Neuron (in vitro differentiated cells): ENCODE data around the gene SLC7A14.

Experiments
- H2AFZ ChIP-seq: one replicate; pipeline ENCODE4 v1.6.1; 2013; ENCODE audit warnings: low read depth, mild to moderate bottlenecking, inconsistent platforms, low read length, moderate library complexity
- H3K27me3 ChIP-seq: one replicate; pipeline ENCODE4 v1.6.1; 2013; ENCODE audit warnings: low read length; ENCODE audit not compliant: insufficient read depth
- H3K36me3 ChIP-seq: one replicate; pipeline ENCODE4 v1.6.1; 2013; ENCODE audit warnings: low read length; ENCODE audit not compliant: insufficient read depth
- H3K4me1 ChIP-seq: one replicate; pipeline ENCODE4 v1.6.1; 2013; ENCODE audit warnings: low read length; ENCODE audit not compliant: insufficient read depth
- H3K4me3 ChIP-seq: 2 replicates; pipeline ENCODE4 v1.5.1; 2013; ENCODE audit warnings: mild to moderate bottlenecking, low read length, moderate library complexity
- H3K9me3 ChIP-seq: one replicate; pipeline ENCODE4 v1.6.1; 2013; ENCODE audit warnings: low read length

The SLC7A14 gene

GRCh38 chr3:170483485-170484262 is 102.2 kb downstream of the SLC7A14 start:
- H3K4me3 ChIP-seq: no peak overlapping the region
- no peaks in the 10 kb centered on the region for H3K27me3 ChIP-seq
- H3K4me1 ChIP-seq: no peaks in the 10 kb centered on the region

GRCh38 chr3:170482199-170482598 is 103.7 kb downstream of the SLC7A14 start:
- no peaks in the 10 kb centered on the region for H3K4me1 ChIP-seq
- no peak overlapping the region for H3K4me3 ChIP-seq
- H2AFZ ChIP-seq: no peak overlapping the region
- H3K27me3 ChIP-seq: no peaks in the 10 kb centered on the region
- H3K9me3 ChIP-seq: no peaks in the 10 kb centered on the region
- no peaks in the 10 kb centered on the region for H3K36me3 ChIP-seq

More at GRCh38 chr3:170483485-170484262, 102.2 kb downstream of the SLC7A14 start:
- H2AFZ ChIP-seq: no peak overlapping the region
- no peaks in the 10 kb centered on the region for H3K9me3 ChIP-seq
- H3K36me3 ChIP-seq: no peaks in the 10 kb centered on the region

GRCh38 chr3:170480111-170480510 is 105.8 kb downstream of the SLC7A14 start:
- Histone ChIP-seq H2AFZ (no peak overlapping the region), H3K9me3 (no peaks in the 10 kb centered on the region)

GRCh38 chr3:170477395-170477794 is 108.5 kb downstream of the SLC7A14 start:
- H3K9me3 ChIP-seq: no peaks in the 10 kb centered on the region
- no peak overlapping the region for H3K4me3 ChIP-seq
- no peaks in the 10 kb centered on the region for H3K36me3 ChIP-seq
- H3K4me1 ChIP-seq: no peaks in the 10 kb centered on the region
- H2AFZ ChIP-seq: no peak overlapping the region
- H3K27me3 ChIP-seq: no peaks in the 10 kb centered on the region

More at GRCh38 chr3:170480111-170480510, 105.8 kb downstream of the SLC7A14 start:
- Histone ChIP-seq H3K27me3 (no peaks in the 10 kb centered on the region), H3K4me3 (no peak overlapping the region), H3K4me1 (no peaks in the 10 kb centered on the region), H3K36me3 (no peaks in the 10 kb centered on the region)

GRCh38 chr3:170476291-170476690 is 109.6 kb downstream of the SLC7A14 start:
- Histone ChIP-seq H3K4me3 (no peak overlapping the region), H3K36me3 (no peaks in the 10 kb centered on the region), H3K9me3 (no peaks in the 10 kb centered on the region), H2AFZ (no peak overlapping the region), H3K4me1 (no peaks in the 10 kb centered on the region), H3K27me3 (no peaks in the 10 kb centered on the region)

- Histone ChIP-seq H3K27me3 (no peaks in the 10 kb centered on the region), H3K9me3 (no peaks in the 10 kb centered on the region), H3K4me3 (no peak overlapping the region), H3K4me1 (peaks cover 2% of the 10 kb centered on the region), H2AFZ (no peak overlapping the region), H3K36me3 (no peaks in the 10 kb centered on the region)
Measured at GRCh38 chr3:170475092-170475685, 110.7 kb downstream of the SLC7A14 start.

GRCh38 chr3:170473358-170473757 is 112.5 kb downstream of the SLC7A14 start:
- no peak overlapping the region for H2AFZ ChIP-seq
- H3K4me3 ChIP-seq: no peak overlapping the region
- peaks cover 2% of the 10 kb centered on the region for H3K4me1 ChIP-seq
- H3K9me3 ChIP-seq: no peaks in the 10 kb centered on the region
- H3K36me3 ChIP-seq: no peaks in the 10 kb centered on the region
- no peaks in the 10 kb centered on the region for H3K27me3 ChIP-seq

- H3K27me3 ChIP-seq: no peaks in the 10 kb centered on the region
- no peaks in the 10 kb centered on the region for H3K9me3 ChIP-seq
- H3K4me3 ChIP-seq: no peak overlapping the region
- no peaks in the 10 kb centered on the region for H3K36me3 ChIP-seq
- H3K4me1 ChIP-seq: peaks cover 2% of the 10 kb centered on the region
- H2AFZ ChIP-seq: no peak overlapping the region
Measured at GRCh38 chr3:170471149-170471548, 114.7 kb downstream of the SLC7A14 start.

GRCh38 chr3:170470063-170471016 is 115.5 kb downstream of the SLC7A14 start:
- Histone ChIP-seq H3K27me3 (no peaks in the 10 kb centered on the region), H3K4me3 (no peak overlapping the region), H3K4me1 (peaks cover 2% of the 10 kb centered on the region), H3K36me3 (no peaks in the 10 kb centered on the region), H2AFZ (no peak overlapping the region), H3K9me3 (no peaks in the 10 kb centered on the region)

GRCh38 chr3:170469151-170470062 is 116.5 kb downstream of the SLC7A14 start:
- Histone ChIP-seq H3K36me3 (no peaks in the 10 kb centered on the region), H2AFZ (no peak overlapping the region), H3K9me3 (no peaks in the 10 kb centered on the region), H3K27me3 (no peaks in the 10 kb centered on the region), H3K4me3 (no peak overlapping the region), H3K4me1 (peaks cover 2% of the 10 kb centered on the region)

GRCh38 chr3:170467571-170468147 is 118.2 kb downstream of the SLC7A14 start:
- Histone ChIP-seq H3K27me3 (no peaks in the 10 kb centered on the region), H3K36me3 (no peaks in the 10 kb centered on the region), H3K9me3 (no peaks in the 10 kb centered on the region), H3K4me3 (no peak overlapping the region), H3K4me1 (peaks cover 2% of the 10 kb centered on the region), H2AFZ (no peak overlapping the region)

- Histone ChIP-seq H3K4me1 (peaks cover 2% of the 10 kb centered on the region), H3K36me3 (no peaks in the 10 kb centered on the region), H2AFZ (no peak overlapping the region), H3K4me3 (no peak overlapping the region), H3K27me3 (no peaks in the 10 kb centered on the region), H3K9me3 (no peaks in the 10 kb centered on the region)
Measured at GRCh38 chr3:170467007-170467406, 118.9 kb downstream of the SLC7A14 start.
